Right atrium auricular region (tissue), 2 donors: ENCODE results near the gene BCL11A. TPM values are rescaled to one million over a fixed set of nuclear protein-coding genes. Genes with fewer than 3 reads are reported as not detected.

Experiments used
- DNase-seq: peaks from one replicate; pipeline ENCODE4 v3.0.0-alpha.2; 2019; ENCODE audit warnings: low spot score
- H3K27ac ChIP-seq, 2 donors: fragments of 200-600 bp; sonication (generic); 1 replicate in 1 of 2; 2 replicates in 1 of 2; pipeline ENCODE4 v1.5.1; 2016 to 2019
- H3K27me3 ChIP-seq, 2 donors: fragments of 200-600 bp; sonication (generic); one replicate each; pipeline versions ENCODE4 v1.5.1 to v1.6.0; 2017 to 2019
- H3K36me3 ChIP-seq: fragments of 200-600 bp; sonication (generic); one replicate; pipeline ENCODE4 v1.5.1; 2016
- H3K4me1 ChIP-seq, 2 donors: fragments of 200-600 bp; sonication (generic); one replicate each; pipeline versions ENCODE4 v1.5.1 to v1.6.0; 2017 to 2019
- H3K4me3 ChIP-seq, 2 donors: fragments of 200-600 bp; sonication (generic); 1 replicate in 1 of 2; 2 replicates in 1 of 2; pipeline ENCODE4 v1.5.1; 2017 to 2019; ENCODE audit warnings: mild to moderate bottlenecking in 1 of 2, moderate library complexity in 1 of 2
- H3K9me3 ChIP-seq, 2 donors: fragments of 200-600 bp; sonication (generic); one replicate each; pipeline ENCODE4 v1.5.1; 2019
- CTCF ChIP-seq, 2 donors: fragments of 200-600 bp; sonication (generic); IDR thresholded peaks; one replicate each; pipeline ENCODE4 v1.5.1; 2019; ENCODE audit warnings: antibody characterized with exemption in 2 of 2
- total RNA-seq, 2 donors: library from RNA; depleted of rRNA; stranded (reverse); fragments of >200 nt; gene quantifications; one replicate each; pipeline ENCODE4 v1.1.0, GENCODE V29; 2016

BCL11A gene
- total RNA-seq, 2 donors from 2014 or later = 2.2 to 3.3 TPM

- H3K27ac ChIP-seq = no peak overlapping the region
- H3K4me1 ChIP-seq = peaks cover 0 to 4% of the 10 kb centered on the region in 2 donors
- H3K36me3 ChIP-seq = no peaks in the 10 kb centered on the region
- no peak for TF ChIP-seq CTCF (IDR thresholded peaks at IDR 0.05)
- no peak overlapping the region for H3K4me3 ChIP-seq
- DNase-seq = no peak
- H3K9me3 ChIP-seq = no peaks in the 10 kb centered on the region
- H3K27me3 ChIP-seq = peaks cover 0 to 5% of the 10 kb centered on the region in 2 donors
Observed at GRCh38 chr2:60544062-60544461, 9.4 kb downstream of the BCL11A start.

- no peak overlapping the region for H3K27ac ChIP-seq
- no peak overlapping the region for H3K4me3 ChIP-seq
- peaks cover 5% of the 10 kb centered on the region in 2 donors for H3K27me3 ChIP-seq
- no peak for DNase-seq
- H3K4me1 ChIP-seq = peaks cover 0 to 6% of the 10 kb centered on the region in 2 donors
- no peaks in the 10 kb centered on the region for H3K36me3 ChIP-seq
- no peak for TF ChIP-seq CTCF (IDR thresholded peaks at IDR 0.05)
- H3K9me3 ChIP-seq = no peaks in the 10 kb centered on the region
Observed at GRCh38 chr2:60541056-60541651, 12.3 kb downstream of the BCL11A start.

GRCh38 chr2:60540074-60540473 is 13.4 kb downstream of the BCL11A start:
- H3K27ac ChIP-seq = no peak overlapping the region
- peaks cover 0 to 6% of the 10 kb centered on the region in 2 donors for H3K4me1 ChIP-seq
- peaks cover 0 to 5% of the 10 kb centered on the region in 2 donors for H3K27me3 ChIP-seq
- H3K4me3 ChIP-seq = no peak overlapping the region
- TF ChIP-seq CTCF (IDR thresholded peaks at IDR 0.05) = no peak
- H3K36me3 ChIP-seq = no peaks in the 10 kb centered on the region
- H3K9me3 ChIP-seq = no peaks in the 10 kb centered on the region
- no peak for DNase-seq

GRCh38 chr2:60539140-60539539 is 14.3 kb downstream of the BCL11A start:
- peaks cover 0 to 6% of the 10 kb centered on the region in 2 donors for H3K4me1 ChIP-seq
- no peak overlapping the region for H3K27ac ChIP-seq
- no peak overlapping the region for H3K4me3 ChIP-seq
- no peaks in the 10 kb centered on the region for H3K36me3 ChIP-seq
- no peaks in the 10 kb centered on the region for H3K9me3 ChIP-seq
- peaks cover 0 to 5% of the 10 kb centered on the region in 2 donors for H3K27me3 ChIP-seq
- DNase-seq = no peak
- TF ChIP-seq CTCF (IDR thresholded peaks at IDR 0.05) = no peak

GRCh38 chr2:60538101-60538500 is 15.4 kb downstream of the BCL11A start:
- Histone ChIP-seq H3K4me3 (no peak overlapping the region), H3K36me3 (no peaks in the 10 kb centered on the region), H3K27ac (no peak overlapping the region), H3K27me3 (peaks cover 0 to 5% of the 10 kb centered on the region in 2 donors), H3K4me1 (peaks cover 0 to 6% of the 10 kb centered on the region in 2 donors), H3K9me3 (no peaks in the 10 kb centered on the region)
- TF ChIP-seq CTCF (IDR thresholded peaks at IDR 0.05) = no peak
- DNase-seq = no peak

- DNase-seq = no peak
- TF ChIP-seq CTCF (IDR thresholded peaks at IDR 0.05) = no peak
- Histone ChIP-seq H3K27me3 (peaks cover 0 to 5% of the 10 kb centered on the region in 2 donors), H3K4me1 (peaks cover 0 to 10% of the 10 kb centered on the region in 2 donors), H3K27ac (no peak overlapping the region), H3K4me3 (no peak overlapping the region), H3K9me3 (no peaks in the 10 kb centered on the region), H3K36me3 (no peaks in the 10 kb centered on the region)
Observed at GRCh38 chr2:60536746-60537145, 16.7 kb downstream of the BCL11A start.
